ENCODE data around the gene ZFAND4. TPM values are rescaled to one million over a fixed set of nuclear protein-coding genes. Genes with fewer than 3 reads are reported as not detected.

Gene ZFAND4
- total and polyA plus RNA-seq, 10 of the 15 experiments (the other 5 are each of a cell fraction or from before 2014, with no cell fraction given): 4.7 to 20.8 (median 12.8) TPM

- no peak for TF ChIP-seq ZNF592 (IDR thresholded peaks at IDR 0.05)
Observed at GRCh38 chr10:45592926-45593325, 79.6 kb downstream of the ZFAND4 start (continued).

- in situ Hi-C loops (cut with MboI): no loop called here
- TF ChIP-seq NR2C2 (IDR thresholded peaks at IDR 0.05; ENCODE audit: borderline replicate concordance, control insufficient read depth, insufficient read length, low read depth) (no peak), IRF4 (IDR thresholded peaks at IDR 0.05; ENCODE audit: low read depth, low read length) (no peak), E2F4 (IDR thresholded peaks at IDR 0.05; ENCODE audit: low read depth, low read length) (no peak), SREBF2 (IDR thresholded peaks at IDR 0.05; ENCODE audit: low read length) (no peak), ZBTB40 (IDR thresholded peaks at IDR 0.05; ENCODE audit: borderline replicate concordance) (no peak), NFIC (IDR thresholded peaks at IDR 0.05; ENCODE audit: low read depth, low read length) (no peak), RUNX3 (IDR thresholded peaks at IDR 0.05; ENCODE audit: low read length) (peak; percentile 71), NR2C1 (IDR thresholded peaks at IDR 0.05) (no peak), ATF7 (IDR thresholded peaks at IDR 0.05; ENCODE audit: low read depth) (0 out of 2 replicates have a peak, but pooled peaks have one; percentile 20), RELB (IDR thresholded peaks at IDR 0.05; ENCODE audit: low read depth) (no peak)
Observed at GRCh38 chr10:45592432-45592831, 80.1 kb downstream of the ZFAND4 start.

More at GRCh38 chr10:45592432-45592831, 80.1 kb downstream of the ZFAND4 start:
- DNase-seq (ENCODE audit: low read depth, low spot score): no peak
- H3K9me3 ChIP-seq (replicated peaks; ENCODE audit: control insufficient read depth, insufficient read depth, low read length): no peaks in the 10 kb centered on the region
- H3K27ac ChIP-seq (ENCODE audit: control insufficient read depth, insufficient read depth): no peak overlapping the region
- intact Hi-C loops (cut with micrococcal nuclease; ENCODE audit: unreplicated experiment): loop anchor here (5.0 kb wide), 1 partner anchor 125 kb away; no protein-coding TSS in a partner anchor
- H4K20me1 ChIP-seq (ENCODE audit: control insufficient read depth, insufficient read depth): no peaks in the 10 kb centered on the region
- POLR2A ChIA-PET: no interaction called here
- BruUV-seq (replicated peaks): no TSS peak
- peak overlapping the region; percentile 81 for H3K4me2 ChIP-seq (ENCODE audit: control insufficient read depth, insufficient read depth)
- SMC1A ChIA-PET (ENCODE audit: uncharacterized antibody, unreplicated experiment): interaction anchor here (0.7 to 2.1 kb wide), 7 partner anchors 11 to 166 kb away, joined by 3 to 9 read pairs (median 3); no protein-coding TSS in a partner anchor
- H3K4me1 ChIP-seq (ENCODE audit: control insufficient read depth, insufficient read depth, low read length): peaks cover 3% of the 10 kb centered on the region; the same call in 1 of the 2 replicates
- no peak overlapping the region for H3K9ac ChIP-seq (ENCODE audit: control insufficient read depth, insufficient read depth, low read length)
- H3K79me2 ChIP-seq (ENCODE audit: control insufficient read depth, insufficient read depth, low read length): peaks cover 17% of the 10 kb centered on the region
- H3K27me3 ChIP-seq (replicated peaks in 1 of 2; ENCODE audit: control insufficient read depth in 2 of 2, insufficient read depth in 2 of 2, low read length in 1 of 2): no peaks in the 10 kb centered on the region
- RAD21 ChIA-PET (ENCODE audit: unreplicated experiment): interaction anchor here (2.3 kb wide), 1 partner anchor 12 kb away, joined by 7 read pairs; no protein-coding TSS in a partner anchor
- FAIRE-seq: peak; percentile 56
- CTCF ChIA-PET: interaction anchor here (0.7 to 2.8 kb wide), 3 partner anchors 11 to 127 kb away, joined by 3 to 16 read pairs (median 3); no protein-coding TSS in a partner anchor
- WGBS (ENCODE audit: insufficient coverage, insufficient replicate concordance, low lambda C conversion rate, missing lambda C conversion rate): 2% methylated on average over 4 of the region's 4 CpGs
- peak overlapping the region; percentile 31; the same call in 1 of the 2 replicates for H2AFZ ChIP-seq (ENCODE audit: control insufficient read depth, low read depth, low read length)
- H3K4me3 ChIP-seq: peak overlapping the region; percentile 34
- no peaks in the 10 kb centered on the region for H3K36me3 ChIP-seq (ENCODE audit: control insufficient read depth in 2 of 2, insufficient read depth in 2 of 2, low read length in 1 of 2)
- ATAC-seq: peak; percentile 14; the same call in 2 of the 3 replicates
